NCI-H2196 (cell line): ENCODE data around the gene LIMK2.
"Not testable (repeated sequence)": the region's sequence is repeated elsewhere in the genome, so short reads cannot be mapped to it uniquely, and the experiment has no call there.

ENCODE experiments used
- DNase-seq: peaks from one replicate; lab custom pipeline; 2025; ENCODE audit not compliant: unreplicated experiment; lab: John Stamatoyannopoulos, UW

The LIMK2 gene

GRCh38 chr22:31210556-31211421 is 1.3 kb upstream of the LIMK2 start:
- no peak for DNase-seq

DNA sequence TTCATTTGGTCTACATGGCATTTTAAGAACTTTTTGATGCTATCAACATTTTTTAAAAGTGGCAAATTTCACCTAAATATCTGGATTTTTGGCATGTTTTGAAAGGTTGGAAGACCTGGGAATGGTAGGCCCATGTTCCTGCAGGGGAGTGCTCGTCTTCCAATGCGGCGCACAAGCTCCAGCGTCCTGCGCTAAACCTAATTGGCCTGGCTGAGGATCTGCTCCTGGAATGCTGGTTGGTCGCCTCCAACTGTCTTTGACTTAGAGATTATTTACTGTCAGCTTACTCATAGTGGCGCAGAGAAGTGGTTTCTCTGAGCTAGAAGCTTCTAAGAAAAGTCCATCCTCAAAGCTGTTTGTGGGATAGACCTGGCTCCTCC is 626 bp upstream of the LIMK2 start:
- DNase-seq = no peak

DNA sequence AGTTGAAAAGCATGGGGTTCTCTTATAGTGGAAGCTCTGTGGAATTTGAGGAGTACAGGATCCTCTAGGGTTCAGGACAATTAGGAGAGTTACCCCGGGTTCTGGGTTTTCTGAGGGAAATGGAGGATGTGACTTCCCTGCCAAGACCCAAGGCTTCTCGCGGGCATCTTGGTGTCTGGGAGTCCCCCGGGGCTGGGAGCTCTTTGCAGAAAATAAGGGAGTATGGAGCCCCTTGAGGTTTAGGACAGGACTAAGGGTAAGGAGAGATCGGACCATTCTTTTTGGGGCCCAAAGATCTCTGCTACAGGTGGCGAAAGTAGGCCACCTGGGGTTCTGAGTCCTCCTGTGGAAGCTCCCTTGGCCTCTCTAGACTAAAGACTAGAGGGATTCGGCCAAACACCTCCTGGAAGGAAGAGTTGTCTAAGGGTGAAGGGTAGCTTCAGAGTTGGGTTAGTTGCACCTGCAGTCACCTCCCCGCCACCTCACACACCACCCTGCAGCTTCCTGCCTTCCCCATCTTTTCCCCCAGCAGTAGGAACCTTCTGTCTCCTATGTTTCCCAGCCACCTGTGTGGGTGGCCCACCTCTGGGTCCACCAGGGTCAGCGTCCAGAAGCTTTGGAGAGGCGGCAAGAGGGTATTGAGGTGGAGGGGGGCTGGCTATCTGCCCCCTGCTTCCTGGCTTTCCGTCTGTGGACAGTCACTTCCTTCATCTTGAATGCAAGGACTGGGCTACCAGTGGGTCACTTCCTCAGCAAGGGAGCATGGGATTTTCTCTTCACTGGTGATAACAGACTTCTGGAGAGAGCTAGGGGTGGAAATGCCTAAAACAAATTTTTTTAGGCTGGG is 908 bp downstream of the LIMK2 start:
- no peak for DNase-seq

DNA sequence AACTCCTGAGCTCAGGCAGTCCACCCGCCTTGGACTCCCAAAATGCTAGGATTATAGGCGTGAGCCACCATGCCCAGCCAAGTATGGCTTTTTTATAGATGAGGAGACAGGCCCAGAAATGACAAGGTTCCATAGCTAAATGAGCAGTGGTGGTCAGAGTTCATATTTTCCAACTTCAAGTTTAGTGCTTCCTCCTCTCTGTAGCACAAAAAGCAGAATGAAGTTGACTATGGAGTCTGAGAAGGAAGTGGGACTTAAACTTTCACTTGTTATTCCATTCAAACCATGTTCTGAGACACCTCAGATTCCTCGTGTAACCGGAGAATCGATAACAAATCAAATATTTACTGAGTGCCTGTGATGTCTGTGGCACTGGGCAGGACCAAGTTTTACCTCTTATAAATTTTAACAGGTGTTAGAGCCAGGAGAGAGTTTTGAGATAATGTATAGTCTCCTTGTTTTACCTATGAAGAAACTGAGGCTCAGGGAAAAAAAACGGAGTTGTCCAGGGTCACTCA is 3.0 kb downstream of the LIMK2 start:
- DNase-seq = no peak

DNA sequence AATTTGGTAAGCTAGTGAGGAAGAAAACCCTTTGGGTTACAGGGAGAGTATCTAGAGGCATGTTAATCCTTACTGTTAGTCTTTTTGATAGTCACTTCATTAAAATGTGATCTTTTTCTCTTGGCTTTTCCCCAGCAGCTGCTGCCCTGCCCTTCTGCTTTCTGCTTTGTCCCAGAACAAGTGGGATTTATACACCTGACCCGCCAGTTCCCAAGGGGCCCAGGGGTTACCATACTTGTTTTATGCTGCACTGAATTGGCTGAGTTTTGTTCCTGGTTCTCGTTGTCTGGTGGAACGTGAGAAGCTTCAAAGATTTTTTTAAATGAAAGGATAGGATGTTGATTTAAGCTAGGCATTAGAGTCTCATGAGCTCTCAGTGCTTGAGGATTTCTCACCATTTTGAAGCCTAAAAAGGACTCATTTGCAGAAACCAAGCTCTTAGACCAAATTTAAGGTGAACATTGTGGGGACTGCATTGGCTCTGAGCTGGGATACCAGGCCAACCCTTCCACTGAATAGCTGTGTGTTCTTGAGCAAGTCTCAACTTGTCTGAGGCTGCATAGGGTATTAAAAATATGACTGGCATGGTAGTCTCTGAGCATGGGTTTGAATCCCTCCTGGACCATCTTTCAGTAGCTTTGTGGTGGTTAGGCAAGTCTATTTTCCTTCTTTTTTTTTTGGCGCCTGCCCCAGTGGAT is 6.6 kb downstream of the LIMK2 start:
- DNase-seq = no peak

DNA sequence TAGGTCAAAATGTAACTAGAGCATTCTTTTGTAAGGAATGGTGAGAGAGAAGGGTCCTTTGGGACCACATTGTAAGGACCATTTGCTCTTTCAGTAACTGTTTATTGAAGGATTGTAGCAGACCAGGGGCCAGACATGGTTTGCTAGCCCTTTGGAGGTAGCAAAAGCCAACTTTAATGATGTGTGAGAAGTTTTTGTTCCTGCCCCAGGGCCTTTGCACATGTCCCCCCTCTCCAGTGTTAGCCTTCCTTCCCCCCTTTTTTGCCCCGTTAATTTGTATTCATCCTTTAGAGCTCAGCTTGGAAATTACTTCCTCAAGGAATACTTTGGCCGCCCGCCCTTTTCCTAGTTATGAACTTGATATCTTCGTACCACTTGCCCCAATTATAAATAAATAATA is 9.0 kb downstream of the LIMK2 start:
- no peak for DNase-seq

- no peak for DNase-seq
Measured at GRCh38 chr22:31222736-31223135, 10.6 kb downstream of the LIMK2 start.

DNA sequence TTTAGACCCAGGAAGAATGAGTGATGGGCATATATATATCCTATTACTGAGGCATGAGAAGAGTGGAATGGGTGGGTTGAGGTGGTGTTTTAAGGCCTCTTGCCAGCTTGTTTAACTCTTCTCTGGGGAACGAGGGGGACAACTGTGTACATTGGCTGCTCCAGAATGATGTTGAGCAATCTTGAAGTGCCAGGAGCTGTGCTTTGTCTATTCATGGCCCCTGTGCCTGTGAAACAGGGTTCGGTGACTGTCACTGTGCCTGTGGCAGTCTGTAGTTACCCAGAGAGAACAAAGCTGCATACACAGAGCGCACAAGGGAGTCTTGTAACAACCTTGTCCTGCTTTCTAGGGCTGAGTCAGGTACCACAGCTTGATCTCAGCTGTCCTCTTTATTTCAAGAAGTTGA is 11.7 kb downstream of the LIMK2 start:
- no peak for DNase-seq

DNA sequence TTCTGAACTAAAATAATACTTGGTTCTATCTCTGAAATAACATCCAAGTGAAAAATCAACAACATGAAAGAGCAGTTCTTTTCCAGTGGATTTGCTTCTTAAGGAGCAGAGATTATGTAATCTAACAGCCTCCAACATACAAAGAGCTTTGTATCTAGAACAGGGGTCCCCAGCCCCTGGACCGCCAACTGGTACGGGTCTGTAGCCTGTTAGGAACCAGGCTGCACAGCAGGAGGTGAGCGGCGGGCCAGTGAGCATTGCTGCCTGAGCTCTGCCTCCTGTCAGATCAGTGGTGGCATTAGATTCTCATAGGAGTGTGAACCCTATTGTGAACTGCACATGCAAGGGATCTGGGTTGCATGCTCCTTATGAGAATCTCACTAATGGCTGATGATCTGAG is 12.6 kb downstream of the LIMK2 start:
- DNase-seq = not testable (repeated sequence)

DNA sequence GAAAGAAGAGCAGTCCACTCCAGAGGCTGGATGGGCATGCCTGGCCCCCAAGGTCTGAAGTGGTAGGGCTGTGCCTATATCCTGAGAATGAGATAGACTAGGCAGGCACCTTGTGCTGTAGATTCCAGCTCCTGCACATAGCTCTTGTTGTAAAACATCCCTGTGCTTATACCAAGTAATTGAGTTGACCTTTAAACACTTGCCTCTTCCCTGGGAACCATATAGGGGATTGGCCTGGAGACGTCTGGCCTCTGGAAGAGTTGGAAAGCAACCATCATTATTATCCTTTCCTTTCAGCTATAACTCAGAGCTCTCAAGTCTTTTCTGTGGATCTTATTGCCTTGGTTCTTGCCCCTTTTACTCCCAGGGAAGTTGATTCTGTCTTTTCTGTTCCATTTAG is 15.1 kb downstream of the LIMK2 start:
- no peak for DNase-seq

GRCh38 chr22:31229402-31230079 is 17.4 kb downstream of the LIMK2 start:
- DNase-seq = peak; percentile 45

DNA sequence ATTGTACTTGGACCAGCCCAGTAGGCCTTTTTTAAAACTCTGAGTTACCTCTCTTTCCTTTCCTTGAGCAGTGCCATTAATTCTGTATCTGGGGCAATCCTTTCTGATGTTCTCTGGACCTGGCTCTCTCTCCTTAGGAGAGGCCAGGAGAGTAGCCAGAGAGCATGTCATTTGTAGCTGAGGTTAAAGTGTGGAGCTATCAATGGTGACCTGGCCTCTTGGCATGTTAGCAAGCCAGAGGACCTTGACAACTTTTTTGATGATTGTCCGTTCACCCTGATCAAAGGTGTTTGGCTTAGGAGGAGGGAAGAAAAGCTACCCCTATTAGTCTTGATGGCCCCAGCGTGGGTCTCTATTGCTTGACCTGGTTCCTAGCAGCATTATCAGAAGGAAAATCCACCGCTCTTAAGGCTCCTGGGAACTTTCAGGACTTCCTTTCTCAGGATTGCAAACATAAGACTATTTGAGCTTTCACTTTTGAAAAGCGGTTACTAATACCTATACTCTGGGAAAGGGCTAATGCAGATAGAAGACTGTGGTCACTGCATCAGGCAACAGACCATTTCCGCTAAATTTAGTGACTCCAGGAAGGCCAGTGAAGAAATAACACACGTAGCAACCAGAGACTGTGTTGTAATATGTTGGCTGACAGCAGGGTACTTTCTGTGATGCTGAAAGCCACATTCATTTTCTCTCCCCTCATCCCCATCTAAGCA is 18.2 kb downstream of the LIMK2 start:
- no peak for DNase-seq

DNA sequence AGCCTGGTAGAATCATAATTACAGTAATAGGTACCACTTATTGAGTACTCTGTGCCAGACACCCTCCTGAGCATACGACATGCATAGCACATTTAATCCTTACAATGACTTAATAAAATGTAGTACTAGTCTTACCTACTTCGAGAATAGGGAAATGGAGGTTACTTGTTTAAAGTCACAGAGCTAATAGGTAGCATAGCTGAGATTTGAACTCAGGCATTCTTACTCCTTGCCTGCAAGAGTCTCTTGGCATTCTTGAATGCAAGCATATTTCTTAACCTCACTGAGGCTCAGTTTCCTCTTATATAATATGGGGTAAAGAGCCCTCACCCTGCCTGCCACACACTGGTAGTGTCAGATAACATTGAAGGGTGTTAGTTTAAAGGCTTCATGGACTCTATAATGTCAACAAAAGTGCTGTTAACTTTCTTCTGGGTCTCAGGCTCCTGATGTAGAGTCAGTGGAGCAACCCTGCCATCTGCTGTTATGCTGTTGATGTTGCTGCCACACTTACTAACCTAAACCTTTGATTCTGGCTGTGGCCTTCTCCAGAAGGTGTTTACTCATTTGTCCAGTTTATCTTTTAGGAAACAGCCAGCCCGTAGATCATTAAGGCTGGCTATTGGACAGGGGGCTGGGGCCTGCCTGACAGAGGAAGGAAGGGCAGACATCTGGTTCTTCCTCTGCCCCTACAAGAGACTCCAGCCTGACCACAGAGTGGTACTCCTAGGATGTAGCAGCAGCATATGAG is 18.9 kb downstream of the LIMK2 start:
- peak; percentile 22 for DNase-seq

DNA sequence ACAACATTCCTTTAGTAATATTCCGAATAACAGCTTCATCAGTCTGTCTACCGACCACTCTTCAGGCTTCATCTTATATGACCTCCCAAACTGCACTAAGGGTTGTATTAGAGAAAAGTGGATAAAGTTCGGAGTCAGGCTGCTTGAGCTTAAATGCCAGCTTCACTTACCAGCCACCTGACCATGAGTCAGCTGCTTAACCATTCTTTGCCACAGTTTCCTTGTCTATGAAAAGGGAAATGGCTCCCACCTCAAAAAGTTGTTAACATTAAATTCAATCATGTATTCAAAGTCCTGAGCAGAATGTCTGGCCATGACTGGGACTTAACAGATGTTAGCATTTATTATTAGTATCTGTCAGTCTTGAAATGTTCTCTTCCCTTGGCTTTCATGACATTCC is 20.9 kb downstream of the LIMK2 start:
- DNase-seq = no peak

- no peak for DNase-seq
Measured at GRCh38 chr22:31235081-31235480, 23.0 kb downstream of the LIMK2 start.

DNA sequence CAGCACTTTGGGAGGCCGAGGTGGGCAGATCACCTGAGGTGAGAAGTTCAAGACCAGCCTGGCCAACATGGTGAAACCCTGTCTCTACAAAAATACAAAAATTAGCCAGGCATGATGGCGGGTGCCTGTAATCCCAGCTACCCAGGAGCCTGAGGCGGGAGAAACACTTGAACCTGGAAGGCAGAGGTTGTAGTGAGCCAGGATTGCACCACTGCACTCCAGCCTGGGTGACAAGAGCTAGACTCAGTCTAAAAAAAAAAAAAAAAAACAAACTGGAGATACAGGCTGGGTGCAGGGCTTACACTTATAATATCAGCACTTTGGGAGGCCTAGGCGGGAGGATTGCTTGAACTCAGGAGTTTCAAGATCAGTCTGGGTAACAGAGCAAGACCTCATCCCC is 23.9 kb downstream of the LIMK2 start:
- not testable (repeated sequence) for DNase-seq

- no peak for DNase-seq
Measured at GRCh38 chr22:31238057-31238456, 26.0 kb downstream of the LIMK2 start.

GRCh38 chr22:31239771-31240370 is 27.8 kb downstream of the LIMK2 start:
- no peak for DNase-seq

GRCh38 chr22:31241200-31241599 is 29.1 kb downstream of the LIMK2 start:
- DNase-seq = no peak
